T-helper 2 cell (primary cell): ENCODE data around the gene ELMO1.

Experiments
- DNase-seq, 5 experiments: peaks; one replicate each; pipeline versions ENCODE4 v3.0.0 to v3.0.0-alpha.2; 2012 to 2022

The ELMO1 gene

DNA sequence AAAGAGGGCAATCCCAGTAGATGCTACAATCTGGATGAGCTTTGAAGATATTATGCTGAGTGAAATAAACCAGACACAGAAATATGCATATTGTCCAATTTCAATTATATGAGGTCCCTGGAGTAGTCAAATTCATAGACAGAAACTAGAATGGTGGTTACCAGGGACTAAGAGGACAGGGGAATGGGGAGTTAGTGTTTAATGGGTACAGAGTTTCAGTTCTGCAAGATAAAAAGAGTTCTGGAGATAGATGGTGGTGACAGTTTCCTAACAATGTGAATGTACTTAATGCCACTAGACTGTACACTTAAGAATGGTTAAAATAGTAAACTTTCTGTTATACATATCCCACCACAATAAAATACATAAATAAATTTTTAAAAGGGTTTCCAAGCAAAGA, 236.6 kb downstream of the ELMO1 start:
- DNase-seq: no peak

- no peak for DNase-seq
Measured at GRCh38 chr7:37211097-37211880, 237.4 kb downstream of the ELMO1 start.

DNA sequence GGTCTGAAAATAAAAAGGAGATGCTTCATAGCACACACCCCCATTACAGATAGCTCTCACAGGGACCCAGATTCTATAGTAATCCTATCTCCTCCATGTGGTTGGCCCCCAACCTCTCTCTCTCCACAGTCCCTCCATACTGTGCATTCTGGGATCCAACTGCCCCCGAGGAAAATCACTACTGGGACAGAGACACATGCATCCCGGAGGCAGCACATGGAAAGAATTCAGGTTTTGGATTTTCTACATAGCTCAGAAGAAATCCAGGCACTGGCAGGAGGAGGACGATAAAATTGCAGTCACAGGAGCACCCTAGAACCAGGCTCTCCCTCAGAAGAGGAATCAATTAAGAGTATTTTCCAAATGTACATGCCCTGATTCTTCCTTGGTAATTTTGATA, 239.5 kb downstream of the ELMO1 start:
- DNase-seq: no peak

DNA sequence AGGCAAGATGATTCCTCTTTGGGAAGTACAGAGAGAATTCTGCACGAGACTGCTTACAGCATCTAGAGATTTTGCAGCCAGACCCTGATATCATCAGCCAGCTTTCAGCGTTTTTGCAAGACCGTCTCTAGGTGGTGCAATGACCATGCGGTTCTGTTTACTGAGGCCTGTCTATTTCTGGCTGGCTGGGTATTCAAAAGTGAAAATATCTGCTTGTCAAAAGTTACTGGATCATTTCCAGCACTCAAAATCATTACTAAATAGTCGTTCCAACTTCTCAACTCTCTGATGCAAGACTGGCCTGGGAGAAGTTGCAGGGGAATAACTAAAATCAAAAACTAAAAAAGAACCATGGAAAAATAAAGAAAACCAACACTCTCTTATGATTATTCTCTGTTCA, 240.1 kb downstream of the ELMO1 start:
- DNase-seq: peak in 2 of 5 experiments; percentile 2 to 65

GRCh38 chr7:37206192-37206591, 242.5 kb downstream of the ELMO1 start:
- peak in 1 of 5 experiments; percentile 68 for DNase-seq

DNA sequence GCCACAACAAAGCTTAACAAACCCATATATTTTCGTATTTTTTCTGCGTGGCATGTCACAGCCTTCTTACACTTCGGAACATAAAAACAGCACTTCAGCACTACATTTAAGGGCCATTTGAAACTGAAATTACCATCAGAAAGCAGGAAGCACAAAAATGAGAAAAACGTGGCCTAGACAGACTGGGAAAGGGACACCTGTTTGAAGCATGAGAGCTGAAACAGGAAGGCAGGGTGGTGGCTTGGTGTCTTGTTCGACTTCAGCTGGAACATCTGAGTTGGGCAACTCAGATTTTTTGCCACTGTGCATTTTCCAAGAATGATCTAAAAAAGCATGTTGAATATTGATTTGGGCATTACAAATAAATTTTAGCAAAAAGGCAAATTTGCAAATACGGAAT, 243.2 kb downstream of the ELMO1 start:
- DNase-seq: no peak

DNA sequence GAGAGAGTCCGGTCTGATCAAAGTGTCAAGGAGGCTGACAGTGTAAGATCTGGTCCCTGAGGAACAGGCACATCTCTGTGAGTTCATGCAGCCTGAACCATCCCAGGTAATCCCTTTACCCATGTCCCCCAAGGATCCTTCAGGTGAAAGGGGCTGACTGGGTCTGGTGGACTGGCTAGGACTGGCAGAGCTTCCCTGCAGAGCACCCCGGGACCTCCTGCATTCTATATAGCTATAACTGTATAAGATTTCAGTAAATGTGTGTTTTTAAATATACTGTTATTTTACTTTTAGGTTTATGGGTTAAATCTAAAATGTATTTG, 246.8 kb downstream of the ELMO1 start:
- no peak for DNase-seq

DNA sequence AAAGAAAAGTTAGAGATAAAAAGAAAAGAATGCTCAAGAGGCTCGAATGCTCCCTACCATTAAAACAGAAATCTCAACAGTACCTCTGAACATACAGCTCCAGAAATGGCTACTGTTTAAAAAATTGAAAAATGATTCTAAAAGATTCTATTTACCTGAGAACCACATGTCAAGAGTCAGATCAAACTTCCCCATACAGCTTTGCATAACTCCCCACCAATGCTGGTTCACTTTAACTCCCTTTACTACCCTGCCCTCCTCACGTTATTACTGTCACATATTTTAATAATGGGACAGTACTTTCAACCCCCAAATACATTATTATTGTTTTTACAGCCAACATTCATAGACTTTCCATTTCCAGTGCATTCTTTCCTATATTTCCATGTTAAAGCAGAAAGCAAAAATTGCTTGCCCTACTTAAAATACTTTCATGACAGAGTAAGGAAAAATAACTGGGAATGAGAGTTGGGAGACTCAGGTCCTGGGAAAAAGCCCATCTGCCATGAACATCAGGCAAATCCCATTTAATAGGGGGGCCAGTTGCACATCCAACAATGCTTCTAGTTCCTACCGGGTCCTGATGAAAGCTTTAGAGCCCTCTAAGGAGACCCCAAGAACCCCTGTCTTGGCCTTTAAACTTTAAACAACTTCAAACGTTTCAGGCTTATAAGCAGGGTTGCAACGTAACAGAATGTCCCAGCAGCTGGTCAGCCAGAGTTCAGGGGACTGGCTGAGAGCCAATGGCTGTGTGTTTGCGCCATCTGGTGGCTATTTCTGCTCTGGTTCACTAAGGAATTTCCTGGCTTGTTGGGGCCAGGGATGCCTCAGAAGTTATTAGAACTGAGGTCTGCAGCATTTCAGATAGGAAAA, 247.4 kb downstream of the ELMO1 start:
- peak in 4 of 5 experiments; percentile 4 to 34 (median 12) for DNase-seq

GRCh38 chr7:37198906-37199485, 249.7 kb downstream of the ELMO1 start:
- peak; percentile 45 to 76 (median 53) for DNase-seq

GRCh38 chr7:37198041-37198905, 250.4 kb downstream of the ELMO1 start:
- no peak for DNase-seq

GRCh38 chr7:37197108-37197507, 251.6 kb downstream of the ELMO1 start:
- no peak for DNase-seq

- no peak for DNase-seq
Measured at GRCh38 chr7:37196676-37197075, 252.0 kb downstream of the ELMO1 start.

DNA sequence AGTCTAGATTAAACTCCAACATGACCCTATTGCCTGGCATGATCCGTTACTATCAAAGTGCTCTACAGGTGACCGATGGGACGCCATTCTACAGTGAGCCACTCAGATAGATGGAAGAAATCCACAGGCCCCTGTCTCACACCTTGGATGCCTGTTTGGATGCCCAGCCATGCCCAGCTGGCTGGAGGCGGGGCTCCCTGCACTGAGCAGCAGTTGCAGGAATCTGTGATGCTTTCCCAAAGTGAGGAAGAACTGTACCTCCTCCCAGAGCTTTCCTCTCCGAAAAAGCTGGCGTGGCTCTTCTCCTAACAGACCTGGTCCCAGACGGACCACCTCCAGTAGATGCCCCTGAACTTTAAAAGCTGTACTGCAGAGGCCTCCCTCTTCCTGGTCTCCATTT, 253.3 kb downstream of the ELMO1 start:
- DNase-seq: no peak

GRCh38 chr7:37194943-37195342, 253.7 kb downstream of the ELMO1 start:
- no peak for DNase-seq

DNA sequence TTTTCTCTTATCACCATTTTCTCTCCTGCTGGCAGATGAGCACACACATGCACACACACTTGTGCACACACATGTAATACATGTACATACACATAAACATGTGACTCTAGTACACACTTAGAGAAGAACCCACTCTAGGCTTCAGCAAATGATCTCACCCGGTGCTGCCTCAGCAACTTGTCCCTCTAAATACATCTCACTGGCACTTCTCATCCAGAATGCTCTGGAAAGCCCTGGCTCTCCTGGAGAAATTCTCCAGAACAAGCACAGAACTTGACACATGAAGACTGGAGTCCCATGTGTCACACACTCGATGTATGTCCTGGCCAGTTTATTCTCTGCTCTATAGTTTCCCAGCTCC, 254.9 kb downstream of the ELMO1 start:
- no peak for DNase-seq

- no peak for DNase-seq
Measured at GRCh38 chr7:37193087-37193774, 255.4 kb downstream of the ELMO1 start.

- DNase-seq: no peak
Measured at GRCh38 chr7:37191797-37192196, 256.9 kb downstream of the ELMO1 start.

DNA sequence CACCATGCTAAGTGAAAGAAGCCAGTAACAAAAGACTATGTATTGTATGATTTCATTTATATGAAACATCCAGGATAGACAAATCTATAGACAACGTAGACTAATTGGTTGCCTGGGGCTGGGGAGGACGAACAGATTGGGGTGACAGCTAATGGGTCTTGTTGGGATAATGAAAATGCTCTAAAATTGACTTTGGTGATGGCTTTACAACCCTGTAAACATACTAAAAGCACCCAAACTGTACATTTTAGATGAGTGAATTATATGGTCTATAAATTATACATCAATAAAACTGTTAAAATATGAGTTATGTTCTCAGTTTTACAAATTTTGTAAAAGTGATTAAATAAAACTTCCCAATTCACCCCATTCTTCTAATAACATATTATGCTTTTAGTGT, 261.5 kb downstream of the ELMO1 start:
- no peak for DNase-seq

GRCh38 chr7:37186753-37187152, 261.9 kb downstream of the ELMO1 start:
- DNase-seq: no peak

DNA sequence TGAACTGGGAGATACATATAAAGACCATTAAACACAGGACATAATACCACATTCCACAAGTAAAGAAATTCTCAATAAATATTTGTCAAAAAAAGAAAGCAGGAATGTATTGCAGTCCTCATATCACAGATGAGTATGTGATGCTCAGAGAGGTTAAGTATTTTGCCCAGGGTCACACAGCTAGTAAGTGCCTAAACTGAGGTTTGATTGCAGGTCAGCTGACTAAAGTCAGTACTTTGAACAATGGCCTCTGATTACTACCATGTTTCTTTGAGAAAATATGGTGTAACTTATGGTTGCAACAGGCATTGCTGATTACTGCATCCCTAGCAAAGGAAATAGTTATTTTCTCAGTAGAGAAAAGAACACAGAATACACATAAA, 267.1 kb downstream of the ELMO1 start:
- peak in 1 of 5 experiments; percentile 15 for DNase-seq

DNA sequence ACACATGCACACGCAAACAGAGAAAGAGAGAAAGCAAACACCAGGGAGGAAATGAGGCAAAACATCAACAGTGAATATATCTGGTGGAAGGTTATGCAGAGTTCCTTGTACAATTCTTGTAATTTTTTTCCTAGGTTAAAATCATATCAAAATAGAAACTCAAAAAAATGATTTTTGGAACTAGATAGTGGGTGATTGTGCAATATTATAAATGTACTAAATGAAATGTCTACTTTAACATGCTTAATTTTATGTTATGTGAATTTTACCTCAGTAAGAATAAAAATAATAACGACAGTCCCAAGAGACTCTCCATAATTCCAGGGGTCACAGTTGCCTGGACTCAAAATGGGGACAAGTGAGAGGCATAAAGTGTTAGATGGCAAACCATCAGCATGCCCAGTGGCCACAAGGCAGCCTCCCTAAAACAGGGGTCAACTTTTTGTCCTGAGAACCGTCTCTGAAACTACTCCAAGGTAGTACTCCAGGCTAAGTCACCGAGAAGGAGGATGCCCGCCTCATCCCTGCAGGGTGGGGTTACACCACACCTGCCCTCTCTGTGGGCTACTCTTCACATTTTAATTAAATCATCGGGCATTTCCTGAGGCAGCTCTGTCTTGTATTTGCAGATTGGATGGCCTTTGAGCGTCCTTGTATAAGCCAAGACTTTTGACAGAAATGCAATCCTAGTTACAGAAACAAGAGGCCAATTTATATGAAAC, 267.7 kb downstream of the ELMO1 start:
- no peak for DNase-seq

- DNase-seq: no peak
Measured at GRCh38 chr7:37176079-37176478, 272.6 kb downstream of the ELMO1 start.
